Fibroblast of skin of back (primary cell): ENCODE results near the gene SDCCAG8.
"Not testable (repeated sequence)": the region's sequence is repeated elsewhere in the genome, so short reads cannot be mapped to it uniquely, and the experiment has no call there.

Source experiments
- DNase-seq: peaks from one replicate; pipeline ENCODE4 v3.0.0-alpha.2; 2013

Gene SDCCAG8

GRCh38 chr1:243336163-243336562, 80.3 kb downstream of the SDCCAG8 start:
- DNase-seq = no peak

- not testable (repeated sequence) for DNase-seq
Measured at GRCh38 chr1:243338848-243339247, 83.0 kb downstream of the SDCCAG8 start.

GRCh38 chr1:243341074-243341473, 85.2 kb downstream of the SDCCAG8 start:
- DNase-seq = no peak

GRCh38 chr1:243343970-243344937, 88.4 kb downstream of the SDCCAG8 start:
- peak; percentile 25 for DNase-seq

- peak; percentile 27 for DNase-seq
Measured at GRCh38 chr1:243345205-243345604, 89.4 kb downstream of the SDCCAG8 start.

- no peak for DNase-seq
Measured at GRCh38 chr1:243346016-243346415, 90.2 kb downstream of the SDCCAG8 start.

GRCh38 chr1:243346468-243346867, 90.6 kb downstream of the SDCCAG8 start:
- DNase-seq = no peak

GRCh38 chr1:243348331-243348730, 92.5 kb downstream of the SDCCAG8 start:
- DNase-seq = no peak

- no peak for DNase-seq
Measured at GRCh38 chr1:243349128-243349527, 93.3 kb downstream of the SDCCAG8 start.

GRCh38 chr1:243351337-243351736, 95.5 kb downstream of the SDCCAG8 start:
- DNase-seq = no peak

- no peak for DNase-seq
Measured at GRCh38 chr1:243354511-243355153, 98.8 kb downstream of the SDCCAG8 start.

- DNase-seq = no peak
Measured at GRCh38 chr1:243363832-243364231, 108.0 kb downstream of the SDCCAG8 start.

- DNase-seq = no peak
Measured at GRCh38 chr1:243364330-243364729, 108.5 kb downstream of the SDCCAG8 start.

GRCh38 chr1:243364866-243365265, 109.0 kb downstream of the SDCCAG8 start:
- no peak for DNase-seq

GRCh38 chr1:243367314-243367713, 111.5 kb downstream of the SDCCAG8 start:
- no peak for DNase-seq

- no peak for DNase-seq
Measured at GRCh38 chr1:243374412-243374811, 118.6 kb downstream of the SDCCAG8 start.

GRCh38 chr1:243375596-243375995, 119.8 kb downstream of the SDCCAG8 start:
- no peak for DNase-seq

GRCh38 chr1:243378669-243379068, 122.8 kb downstream of the SDCCAG8 start:
- DNase-seq = no peak

- no peak for DNase-seq
Measured at GRCh38 chr1:243379208-243379607, 123.4 kb downstream of the SDCCAG8 start.

GRCh38 chr1:243379706-243380105, 123.9 kb downstream of the SDCCAG8 start:
- DNase-seq = no peak

GRCh38 chr1:243388276-243388675, 132.4 kb downstream of the SDCCAG8 start:
- DNase-seq = no peak

GRCh38 chr1:243390162-243390791, 134.4 kb downstream of the SDCCAG8 start:
- no peak for DNase-seq

- no peak for DNase-seq
Measured at GRCh38 chr1:243391355-243391754, 135.5 kb downstream of the SDCCAG8 start.
